ENCODE results near the gene BFSP2.
A peak's percentile ranks its signal among the peaks of the same experiment; 100 is the strongest.

Gene BFSP2

DNA sequence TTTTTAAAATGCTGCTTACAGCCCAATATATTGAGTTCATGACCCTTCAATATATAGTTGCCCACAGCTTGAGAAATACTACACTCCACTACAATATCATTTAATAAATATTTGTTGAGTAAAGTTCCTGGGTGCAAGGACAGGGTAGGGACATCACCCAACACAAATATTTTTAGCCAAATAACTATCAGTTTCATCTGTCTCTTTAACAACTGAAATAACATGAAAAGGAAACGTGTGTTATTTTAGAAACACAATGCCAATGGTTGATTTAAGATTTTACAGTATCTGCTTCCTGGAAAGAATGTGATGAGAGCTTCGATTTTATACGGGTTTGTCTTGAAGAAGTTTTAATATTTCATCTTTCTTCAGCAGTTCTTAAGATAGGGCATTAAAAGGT is 106.0 kb downstream of the BFSP2 start:
- H3K4me2 ChIP-seq (ENCODE audit: low read length), result peak overlapping the region; percentile 62
- no peaks in the 10 kb centered on the region for H3F3A ChIP-seq (ENCODE audit: insufficient read depth, low read length)
- peak overlapping the region; percentile 82 for H2AFZ ChIP-seq (ENCODE audit: low read length)
- H3K79me2 ChIP-seq (ENCODE audit: insufficient read depth, low read length), result no peaks in the 10 kb centered on the region
- H3K9me2 ChIP-seq (ENCODE audit: low read depth, low read length), result no peaks in the 10 kb centered on the region
- peak overlapping the region; percentile 73 for H3K27ac ChIP-seq (ENCODE audit: low read depth, low read length, poor library complexity, severe bottlenecking)
- no peak for TF ChIP-seq EZH2 (IDR thresholded peaks at IDR 0.05; ENCODE audit: borderline replicate concordance, low read length)
- TF ChIP-seq, protein P1, sequence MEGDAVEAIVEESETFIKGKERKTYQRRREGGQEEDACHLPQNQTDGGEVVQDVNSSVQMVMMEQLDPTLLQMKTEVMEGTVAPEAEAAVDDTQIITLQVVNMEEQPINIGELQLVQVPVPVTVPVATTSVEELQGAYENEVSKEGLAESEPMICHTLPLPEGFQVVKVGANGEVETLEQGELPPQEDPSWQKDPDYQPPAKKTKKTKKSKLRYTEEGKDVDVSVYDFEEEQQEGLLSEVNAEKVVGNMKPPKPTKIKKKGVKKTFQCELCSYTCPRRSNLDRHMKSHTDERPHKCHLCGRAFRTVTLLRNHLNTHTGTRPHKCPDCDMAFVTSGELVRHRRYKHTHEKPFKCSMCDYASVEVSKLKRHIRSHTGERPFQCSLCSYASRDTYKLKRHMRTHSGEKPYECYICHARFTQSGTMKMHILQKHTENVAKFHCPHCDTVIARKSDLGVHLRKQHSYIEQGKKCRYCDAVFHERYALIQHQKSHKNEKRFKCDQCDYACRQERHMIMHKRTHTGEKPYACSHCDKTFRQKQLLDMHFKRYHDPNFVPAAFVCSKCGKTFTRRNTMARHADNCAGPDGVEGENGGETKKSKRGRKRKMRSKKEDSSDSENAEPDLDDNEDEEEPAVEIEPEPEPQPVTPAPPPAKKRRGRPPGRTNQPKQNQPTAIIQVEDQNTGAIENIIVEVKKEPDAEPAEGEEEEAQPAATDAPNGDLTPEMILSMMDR (IDR thresholded peaks at IDR 0.05; ENCODE audit: low read length), result no peak
- no peaks in the 10 kb centered on the region for H3K27me3 ChIP-seq (ENCODE audit: insufficient read depth, low read length)
- peaks cover 29% of the 10 kb centered on the region for H3K4me1 ChIP-seq (ENCODE audit: insufficient read depth, low read length, severe bottlenecking)
- H4K20me1 ChIP-seq (ENCODE audit: insufficient read depth, low read length), result no peaks in the 10 kb centered on the region
- H3K4me3 ChIP-seq (ENCODE audit: low read depth, low read length, poor library complexity, severe bottlenecking), result peak overlapping the region; percentile 23
- H3K36me3 ChIP-seq (ENCODE audit: insufficient read depth, low read length), result no peaks in the 10 kb centered on the region
- H3K9me3 ChIP-seq (ENCODE audit: low read length), result no peaks in the 10 kb centered on the region
- peak overlapping the region; percentile 55 for H3K9ac ChIP-seq (ENCODE audit: low read length)

DNA sequence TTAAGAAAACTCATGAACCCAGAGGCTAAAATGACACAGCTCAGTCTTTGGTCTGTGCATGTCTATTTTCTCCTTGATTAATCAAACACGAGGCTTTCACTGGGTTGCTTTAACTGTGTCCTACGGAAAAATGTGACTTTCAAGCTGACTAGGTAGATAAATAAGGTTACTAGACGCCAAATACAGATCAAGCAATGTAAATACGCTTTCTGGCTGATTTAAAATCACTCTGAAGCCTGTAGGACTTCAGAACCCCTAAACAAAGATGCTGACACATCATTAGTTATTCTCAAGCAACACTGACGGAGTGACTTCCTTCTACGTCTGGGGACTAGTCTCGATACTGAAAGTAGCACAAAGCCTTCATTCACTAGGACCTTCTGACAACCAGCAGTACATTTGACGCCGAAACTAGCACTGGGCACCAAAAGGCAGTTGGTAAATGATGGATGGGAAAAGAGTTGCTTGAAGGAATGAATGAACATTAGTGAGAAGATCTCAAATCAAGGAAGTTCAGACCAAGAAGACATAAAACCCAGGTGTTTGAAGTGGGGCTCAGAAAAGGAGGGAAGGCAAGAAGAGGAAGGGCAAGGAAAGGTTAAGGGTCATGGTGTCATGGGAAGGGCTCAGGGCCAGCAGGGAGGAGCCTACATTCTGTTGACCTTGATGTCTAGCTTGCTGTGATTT is 106.5 kb downstream of the BFSP2 start:
- Histone ChIP-seq H3K4me1 (ENCODE audit: insufficient read depth, low read length, severe bottlenecking) (peaks cover 23% of the 10 kb centered on the region), H3K9me2 (ENCODE audit: low read depth, low read length) (no peaks in the 10 kb centered on the region), H3K79me2 (ENCODE audit: insufficient read depth, low read length) (no peaks in the 10 kb centered on the region), H4K20me1 (ENCODE audit: insufficient read depth, low read length) (no peaks in the 10 kb centered on the region), H3K36me3 (ENCODE audit: insufficient read depth, low read length) (no peaks in the 10 kb centered on the region), H3K27ac (ENCODE audit: low read depth, low read length, poor library complexity, severe bottlenecking) (peak overlapping the region; percentile 73), H3F3A (ENCODE audit: insufficient read depth, low read length) (no peaks in the 10 kb centered on the region), H3K9ac (ENCODE audit: low read length) (peak overlapping the region; percentile 55), H3K4me2 (ENCODE audit: low read length) (peak overlapping the region; percentile 62), H3K27me3 (ENCODE audit: insufficient read depth, low read length) (no peaks in the 10 kb centered on the region), H3K4me3 (ENCODE audit: low read depth, low read length, poor library complexity, severe bottlenecking) (peak overlapping the region; percentile 23), H2AFZ (ENCODE audit: low read length) (peak overlapping the region; percentile 82), H3K9me3 (ENCODE audit: low read length) (no peaks in the 10 kb centered on the region)
- TF ChIP-seq, protein P1 (IDR thresholded peaks at IDR 0.05; ENCODE audit: low read length), result no peak
- TF ChIP-seq EZH2 (IDR thresholded peaks at IDR 0.05; ENCODE audit: borderline replicate concordance, low read length), result no peak

DNA sequence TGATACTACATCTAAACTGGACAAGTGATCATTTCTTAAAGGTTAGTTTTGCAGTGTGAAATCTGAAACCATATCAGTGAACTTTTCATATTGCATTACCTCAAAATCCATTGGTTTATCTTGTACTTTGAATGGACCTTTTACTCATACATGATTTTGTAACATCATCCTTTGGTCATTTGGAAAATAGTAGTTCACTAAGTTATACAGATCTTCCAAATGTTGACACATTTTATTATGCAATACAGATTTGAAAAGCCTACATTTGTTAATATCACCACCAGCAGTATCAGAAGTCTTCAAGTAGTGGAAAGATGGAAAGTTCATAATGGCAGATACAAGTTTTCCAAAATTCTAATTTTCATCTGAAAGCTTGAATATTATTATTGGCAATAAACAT is 109.6 kb downstream of the BFSP2 start:
- H2AFZ ChIP-seq (ENCODE audit: low read length), result no peak overlapping the region
- no peaks in the 10 kb centered on the region for H3K9me2 ChIP-seq (ENCODE audit: low read depth, low read length)
- no peaks in the 10 kb centered on the region for H3F3A ChIP-seq (ENCODE audit: insufficient read depth, low read length)
- H3K27ac ChIP-seq (ENCODE audit: low read depth, low read length, poor library complexity, severe bottlenecking), result no peak overlapping the region
- H3K27me3 ChIP-seq (ENCODE audit: insufficient read depth, low read length), result no peaks in the 10 kb centered on the region
- no peak overlapping the region for H3K4me2 ChIP-seq (ENCODE audit: low read length)
- H3K4me3 ChIP-seq (ENCODE audit: low read depth, low read length, poor library complexity, severe bottlenecking), result no peak overlapping the region
- peaks cover 20% of the 10 kb centered on the region for H3K4me1 ChIP-seq (ENCODE audit: insufficient read depth, low read length, severe bottlenecking)
- no peaks in the 10 kb centered on the region for H3K79me2 ChIP-seq (ENCODE audit: insufficient read depth, low read length)
- H3K9me3 ChIP-seq (ENCODE audit: low read length), result no peaks in the 10 kb centered on the region
- H3K36me3 ChIP-seq (ENCODE audit: insufficient read depth, low read length), result no peaks in the 10 kb centered on the region
- TF ChIP-seq EZH2 (IDR thresholded peaks at IDR 0.05; ENCODE audit: borderline replicate concordance, low read length), result no peak
- no peak overlapping the region for H3K9ac ChIP-seq (ENCODE audit: low read length)
- no peaks in the 10 kb centered on the region for H4K20me1 ChIP-seq (ENCODE audit: insufficient read depth, low read length)
